Activated CD8-positive, alpha-beta memory T cell treated with anti-CD3 and anti-CD28 coated beads for 36 hours (primary cell): ENCODE data around the gene LAMB3. TPM values are rescaled to one million over a fixed set of nuclear protein-coding genes. Genes with fewer than 3 reads are reported as not detected.

Source experiments
- CTCF ChIA-PET: fragments of 350-600 bp; sonication (Branson Sonifier 250); formaldehyde crosslinking; loops from one replicate; lab custom pipeline; 2021; ENCODE audit warnings: antibody characterized with exemption; lab: Charles Lee
- POLR2A ChIA-PET: fragments of 350-600 bp; sonication (Branson Sonifier 250); formaldehyde crosslinking; loops from one replicate; lab custom pipeline; 2021; ENCODE audit warnings: antibody characterized with exemption; lab: Charles Lee
- total RNA-seq, 2 experiments: library from RNA; stranded (reverse); gene quantifications; one replicate each; pipeline ENCODE4 v1.2.3, GENCODE V29; 2021

LAMB3 gene
- total RNA-seq, 2 experiments from 2014 or later, result 2.4 to 2.7 TPM

DNA sequence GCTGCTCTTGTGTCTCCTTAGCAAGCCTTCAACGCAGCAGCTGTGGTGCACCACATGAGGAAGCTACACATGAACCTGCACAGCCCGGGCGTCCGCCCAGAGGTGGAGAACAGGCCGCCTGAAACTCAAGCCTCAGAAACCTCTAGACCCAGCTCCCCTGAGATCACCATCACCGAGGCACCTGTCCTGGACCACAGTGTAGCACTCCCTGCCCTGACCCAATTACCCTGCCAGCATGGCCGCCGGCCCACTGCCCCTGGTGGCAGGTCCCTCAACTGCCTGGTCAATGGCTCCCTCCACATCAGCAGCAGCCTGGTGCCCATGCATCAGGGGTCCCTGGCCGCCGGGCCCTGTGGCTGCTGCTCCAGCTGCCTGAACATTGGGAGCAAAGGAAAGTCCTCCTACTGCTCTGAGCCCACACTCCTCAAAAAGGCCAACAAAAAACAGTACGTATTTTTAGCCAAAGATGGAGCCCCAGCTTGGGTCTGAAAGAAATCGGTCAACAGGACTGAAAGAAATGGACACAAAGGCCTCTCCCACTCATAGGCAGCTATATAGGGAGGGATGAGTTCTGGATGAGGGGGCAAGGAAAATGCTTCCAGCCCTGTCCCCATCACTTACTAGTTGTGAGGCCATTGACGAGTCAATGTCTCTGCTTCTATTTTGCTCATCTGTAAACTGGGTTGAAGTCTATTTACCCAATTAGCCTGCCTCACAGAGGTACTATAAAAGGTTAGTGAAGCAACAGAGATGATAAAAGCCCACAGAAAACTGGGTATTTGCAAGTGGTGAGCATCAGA is 40.3 kb downstream of the LAMB3 start:
- ChIA-PET POLR2A (no interaction called here), CTCF (interaction anchor here (1.5 kb wide), 1 partner anchor 19 kb away, joined by 4 read pairs; no protein-coding TSS in a partner anchor)

DNA sequence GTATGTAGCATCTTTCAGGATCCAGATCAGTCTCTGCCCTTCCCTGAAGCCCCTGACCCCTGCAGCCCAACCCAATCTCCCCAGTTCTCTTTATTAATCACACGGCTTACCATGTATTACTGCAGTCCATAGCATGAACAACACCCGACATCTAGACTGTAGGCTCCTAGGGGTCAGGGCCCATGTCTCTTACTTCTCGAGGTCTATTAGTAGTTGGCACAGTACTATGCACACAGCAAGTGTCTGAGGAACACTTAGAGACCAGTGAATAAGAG is 41.7 kb downstream of the LAMB3 start:
- POLR2A ChIA-PET, result no interaction called here
- CTCF ChIA-PET, result interaction anchor here (1.5 to 1.7 kb wide), 2 partner anchors 20 to 83 kb away, joined by 4 read pairs; no protein-coding TSS in a partner anchor

DNA sequence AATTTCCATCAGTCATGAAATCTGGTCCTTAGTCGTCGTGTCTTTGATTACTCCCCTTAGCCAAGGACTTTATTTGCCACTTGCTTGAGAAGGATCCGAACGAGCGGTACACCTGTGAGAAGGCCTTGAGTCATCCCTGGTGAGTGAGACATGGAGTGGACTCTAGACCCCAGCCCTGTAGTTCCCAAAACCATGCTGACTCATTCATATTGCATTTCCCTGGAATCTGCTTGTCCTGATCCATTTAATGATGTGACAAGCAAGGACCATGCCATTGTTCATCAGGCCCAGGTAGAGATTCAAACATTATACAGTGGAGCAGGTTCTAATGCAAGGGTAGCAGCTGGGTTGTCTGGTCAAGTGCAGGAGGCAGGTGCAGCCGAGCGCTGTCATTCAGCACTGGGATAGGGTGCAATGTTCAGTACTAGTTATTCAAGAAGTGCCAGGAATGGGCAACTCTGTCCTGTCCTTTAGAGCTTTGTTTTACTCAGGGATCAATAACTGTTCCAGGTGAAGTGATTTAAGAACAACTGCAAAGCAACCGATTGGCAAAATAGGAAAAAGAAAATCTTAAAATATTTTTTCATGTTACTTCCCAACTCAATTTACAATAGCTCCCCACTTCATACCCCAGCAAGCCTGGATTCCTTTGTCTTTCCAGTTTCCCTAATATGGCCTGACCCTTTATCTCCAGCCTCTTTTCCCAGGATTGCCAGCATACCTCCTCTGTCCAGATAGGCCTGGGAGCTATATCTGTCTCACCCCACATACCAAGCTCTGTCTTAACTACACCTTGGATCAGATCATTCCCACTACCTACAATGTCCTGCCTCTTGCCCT is 42.2 kb downstream of the LAMB3 start:
- ChIA-PET POLR2A (no interaction called here), CTCF (interaction anchor here (0.9 to 1.7 kb wide), 2 partner anchors 17 to 83 kb away, joined by 3 to 4 read pairs; no protein-coding TSS in a partner anchor)

DNA sequence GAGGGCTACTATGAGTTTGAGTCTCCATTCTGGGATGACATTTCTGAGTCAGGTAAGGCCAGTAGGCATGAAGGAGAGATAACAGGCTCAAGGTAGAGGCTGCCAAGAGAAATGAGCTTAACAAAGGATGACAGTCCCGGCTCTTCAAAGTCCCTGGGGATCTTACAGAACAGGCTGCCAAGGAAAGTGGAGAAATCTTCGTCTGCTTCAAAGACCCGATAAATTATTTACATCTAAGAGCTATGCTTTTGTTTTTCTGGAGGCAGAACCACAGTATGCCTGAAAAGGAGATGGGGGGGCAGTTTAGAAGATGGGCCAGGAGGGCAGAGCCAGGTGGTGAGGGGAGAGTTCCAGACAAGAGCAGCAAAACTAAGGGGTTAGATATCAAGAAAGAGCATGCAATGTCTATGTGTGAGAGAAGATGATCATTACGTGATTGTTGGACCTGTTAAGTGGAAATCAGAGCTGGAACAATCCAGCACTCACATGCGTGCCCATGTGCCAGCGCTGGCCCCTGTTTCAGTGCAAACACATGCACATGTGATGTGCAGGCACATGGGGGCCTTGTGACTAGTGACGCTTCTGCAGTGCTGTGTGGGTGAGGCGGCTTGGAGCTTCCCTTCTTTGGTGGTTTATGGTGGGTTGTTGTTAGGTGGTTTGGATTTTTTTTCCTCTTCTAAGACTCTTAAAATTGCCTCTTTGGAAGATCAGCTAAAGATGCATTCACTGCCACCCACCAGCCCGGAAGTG is 43.0 kb downstream of the LAMB3 start:
- ChIA-PET POLR2A (no interaction called here), CTCF (interaction anchor here (0.9 to 1.7 kb wide), 3 partner anchors 18 to 84 kb away, joined by 3 to 4 read pairs (median 3); no protein-coding TSS in a partner anchor)

DNA sequence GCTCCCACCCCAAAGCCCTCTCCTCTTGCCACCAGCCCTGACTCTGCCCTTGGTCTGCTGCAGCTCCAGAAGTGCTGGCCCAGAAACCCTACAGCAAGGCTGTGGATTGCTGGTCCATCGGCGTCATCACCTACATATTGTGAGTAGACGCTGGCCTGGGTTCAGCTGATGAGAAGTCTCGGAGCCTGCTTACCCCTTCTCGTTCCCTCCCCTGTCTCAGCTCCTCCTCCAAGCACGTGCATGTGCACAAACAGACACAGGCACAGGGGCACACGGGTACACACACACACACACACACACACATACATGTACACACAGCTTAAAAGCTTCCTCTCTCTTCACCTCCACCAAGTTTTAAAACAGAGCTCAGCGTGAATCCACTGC is 44.4 kb downstream of the LAMB3 start:
- POLR2A ChIA-PET, result no interaction called here

DNA sequence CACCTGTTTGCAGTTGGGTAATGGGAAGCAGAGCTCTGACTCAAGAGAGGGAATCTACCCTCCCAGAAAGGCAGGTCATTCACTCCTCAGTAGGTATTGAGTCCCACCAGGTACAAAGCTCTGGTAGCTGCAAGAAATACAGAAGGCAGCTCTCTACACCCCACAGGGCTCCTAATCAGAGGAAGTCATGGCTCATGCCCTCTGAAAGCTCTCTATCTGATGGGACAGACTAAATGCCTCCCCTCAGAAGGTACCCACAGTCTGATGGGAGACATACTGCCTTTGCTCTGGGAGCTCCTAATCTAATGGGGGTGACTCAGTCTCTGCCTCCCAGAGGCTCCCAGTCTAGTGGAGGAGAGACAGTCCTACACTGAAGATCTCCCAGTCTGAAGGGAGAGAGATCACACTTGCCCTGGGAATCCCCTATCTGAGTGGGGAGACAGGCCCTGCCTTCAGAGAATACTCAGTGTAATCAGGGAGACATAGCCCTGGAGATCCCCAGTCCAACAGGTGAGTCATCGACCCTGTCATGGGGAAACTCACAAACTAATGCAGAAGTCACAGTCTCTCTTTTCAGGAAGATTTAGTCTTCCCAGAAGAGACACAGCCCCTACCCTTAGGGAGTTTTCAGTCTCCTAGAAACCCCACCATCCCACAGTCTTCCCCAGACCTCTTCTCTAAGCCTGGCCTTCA is 45.0 kb downstream of the LAMB3 start:
- ChIA-PET POLR2A (no interaction called here), CTCF (interaction anchor here (1.0 kb wide), 1 partner anchor 86 kb away, joined by 3 read pairs; no protein-coding TSS in a partner anchor)

More for the DNA sequence above, 44.4 kb downstream of the LAMB3 start:
- CTCF ChIA-PET, result interaction anchor here (1.0 kb wide), 1 partner anchor 86 kb away, joined by 3 read pairs; no protein-coding TSS in a partner anchor

DNA sequence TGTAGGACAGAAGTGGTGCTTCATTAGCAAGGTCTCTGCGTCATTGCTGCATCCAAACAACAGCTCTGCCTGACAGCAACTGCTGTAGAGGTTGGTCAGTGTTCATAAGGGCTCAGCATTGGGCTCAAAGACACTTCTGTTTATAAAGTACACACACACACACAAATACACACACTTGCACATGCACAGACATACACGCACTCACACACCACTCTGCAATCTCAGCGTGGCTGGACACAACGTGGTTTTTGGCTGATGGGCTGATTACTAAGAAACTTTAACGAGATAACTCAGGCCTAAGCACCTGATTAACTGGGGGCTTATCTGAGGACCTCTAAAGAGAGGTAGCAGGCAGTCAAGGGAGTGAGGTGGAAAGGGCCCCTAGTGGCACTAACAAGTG is 48.3 kb downstream of the LAMB3 start:
- CTCF ChIA-PET, result interaction anchor here (1.7 kb wide), 1 partner anchor 23 kb away, joined by 5 read pairs; no protein-coding TSS in a partner anchor
- POLR2A ChIA-PET, result no interaction called here

DNA sequence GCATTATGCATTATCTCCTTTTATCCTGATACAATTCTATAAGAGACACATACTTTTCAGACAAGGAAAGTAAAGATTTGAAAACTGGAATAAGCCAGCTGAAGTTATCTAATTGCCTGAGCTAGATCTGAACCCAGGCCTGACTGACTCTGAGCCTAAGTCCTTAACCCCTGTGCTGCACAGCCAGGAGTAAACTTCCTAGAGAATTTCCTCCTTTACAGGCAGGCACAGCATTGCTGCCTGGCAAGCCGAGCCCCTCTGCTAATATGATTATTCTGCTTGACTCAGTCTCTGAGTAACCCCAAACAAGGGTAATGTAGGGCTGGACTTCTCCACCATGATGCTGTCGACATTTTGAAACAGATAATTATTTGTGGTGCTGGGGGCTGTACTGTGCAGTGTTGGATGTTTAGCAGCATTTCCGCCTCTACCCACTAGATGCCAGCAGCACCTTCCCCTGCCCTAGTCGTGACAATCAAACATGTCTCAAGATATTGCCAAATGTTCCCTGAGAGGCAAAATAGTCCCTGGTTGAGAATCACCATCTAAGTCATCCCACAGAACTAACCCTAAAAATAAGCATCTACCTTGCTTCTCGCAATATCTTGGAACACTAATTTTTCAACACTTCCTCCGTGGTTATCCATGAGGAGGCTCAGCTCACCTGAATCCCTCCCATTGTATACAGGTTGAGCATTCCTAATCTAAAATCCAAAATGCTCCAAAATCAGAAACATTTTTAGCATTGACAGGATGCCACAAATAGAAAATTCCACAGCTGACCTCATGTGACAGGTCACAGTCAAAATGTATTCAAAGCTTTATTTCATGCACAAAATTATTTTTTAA is 50.2 kb downstream of the LAMB3 start:
- POLR2A ChIA-PET, result no interaction called here
- CTCF ChIA-PET, result interaction anchor here (0.9 to 1.4 kb wide), 3 partner anchors 11 to 73 kb away, joined by 3 to 5 read pairs (median 4); partner anchors contain the start of gene G0S2

DNA sequence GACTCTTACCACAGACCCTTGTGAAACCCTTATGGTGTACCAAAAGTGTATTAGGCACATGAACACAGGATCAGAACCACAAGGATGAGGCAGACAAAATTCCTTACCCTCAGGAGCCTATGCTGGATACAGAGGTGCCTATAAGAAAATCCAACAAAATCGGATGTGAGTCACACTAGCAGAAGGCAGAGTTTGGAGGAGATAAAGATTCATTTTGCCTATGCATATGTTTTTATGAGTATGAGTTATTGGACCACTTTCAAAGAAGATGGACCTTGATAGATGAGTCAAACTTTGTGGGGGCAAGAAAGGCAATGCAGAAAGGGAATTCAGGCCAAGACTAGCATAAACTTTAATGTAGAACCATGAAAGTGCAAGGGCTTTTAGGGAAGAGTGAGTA is 51.7 kb downstream of the LAMB3 start:
- ChIA-PET CTCF (no interaction called here), POLR2A (no interaction called here)

DNA sequence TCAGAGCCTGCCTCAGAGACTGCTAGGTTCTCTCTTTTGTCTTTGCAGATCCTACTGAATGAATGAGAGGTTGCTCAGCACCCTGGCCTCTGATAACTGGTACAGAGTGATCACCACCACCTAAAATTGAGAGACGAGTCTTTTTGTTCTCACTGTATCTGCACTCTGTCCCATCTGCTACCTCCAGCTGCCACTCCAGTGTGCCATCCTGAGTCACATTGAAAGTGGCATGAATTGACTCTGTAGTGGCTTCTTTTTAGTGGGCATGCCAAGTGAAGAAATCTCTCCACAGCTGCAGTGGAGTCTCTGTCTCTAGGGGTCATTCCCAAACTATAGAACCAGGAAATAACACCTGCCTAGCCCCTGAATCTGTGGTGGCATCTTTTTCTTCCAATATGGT is 54.0 kb downstream of the LAMB3 start:
- POLR2A ChIA-PET, result no interaction called here
- CTCF ChIA-PET, result interaction anchor here (2.0 kb wide), 1 partner anchor 22 kb away, joined by 9 read pairs; no protein-coding TSS in a partner anchor

DNA sequence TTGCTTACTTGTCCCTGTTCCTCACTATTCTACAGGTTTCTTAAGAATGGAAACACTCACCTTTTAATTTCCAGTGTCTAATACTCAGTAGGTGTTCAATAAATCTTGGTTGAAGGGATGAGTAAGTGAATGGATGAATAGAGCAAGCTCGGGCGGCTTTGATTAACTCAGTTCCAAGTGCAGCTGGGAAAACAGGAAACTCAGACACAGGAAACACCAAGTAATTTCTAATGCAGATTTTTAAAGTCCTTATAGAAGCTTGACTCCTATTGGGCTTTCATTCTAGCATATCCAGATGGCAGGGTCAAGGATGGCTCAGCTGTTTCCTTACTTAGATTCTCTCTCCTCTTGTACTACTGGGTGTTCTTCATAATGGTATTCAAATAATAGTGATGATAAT is 54.7 kb downstream of the LAMB3 start:
- POLR2A ChIA-PET, result no interaction called here
- CTCF ChIA-PET, result interaction anchor here (1.3 to 2.0 kb wide), 3 partner anchors 21 to 91 kb away, joined by 3 to 9 read pairs (median 4); no protein-coding TSS in a partner anchor

DNA sequence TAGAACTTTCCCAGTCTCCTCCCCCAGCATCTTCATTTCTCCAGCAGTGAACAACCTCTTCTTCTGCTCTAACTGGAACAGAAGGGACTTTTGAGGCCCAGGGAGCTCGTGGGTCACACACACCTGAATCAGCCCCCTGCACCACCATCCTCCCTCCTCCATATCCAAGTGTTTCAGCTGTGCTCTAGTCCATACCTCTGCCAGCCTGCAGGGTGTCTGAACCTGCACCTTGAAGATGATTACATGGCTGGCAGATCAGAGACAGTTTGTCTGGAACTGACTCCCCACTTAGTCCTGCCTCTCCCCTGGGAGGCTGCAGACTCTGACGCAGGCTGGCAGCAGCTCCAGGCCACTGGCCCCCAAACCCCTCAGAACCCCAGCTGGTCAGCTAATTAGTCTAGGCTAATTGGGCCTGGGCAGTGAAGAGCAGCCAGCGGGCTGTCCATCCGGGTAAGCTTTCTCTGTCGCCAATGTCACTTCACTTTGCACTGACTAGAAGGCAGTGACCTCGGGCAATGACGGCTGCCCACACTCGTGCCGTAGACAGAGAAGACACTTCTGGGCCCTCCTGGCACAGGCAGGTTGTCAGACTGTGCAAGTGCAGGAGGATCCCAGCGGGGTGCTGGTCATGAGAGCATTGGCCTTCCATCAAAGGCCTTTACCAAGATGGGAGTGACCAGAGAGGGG is 56.5 kb downstream of the LAMB3 start:
- ChIA-PET POLR2A (no interaction called here), CTCF (no interaction called here)

DNA sequence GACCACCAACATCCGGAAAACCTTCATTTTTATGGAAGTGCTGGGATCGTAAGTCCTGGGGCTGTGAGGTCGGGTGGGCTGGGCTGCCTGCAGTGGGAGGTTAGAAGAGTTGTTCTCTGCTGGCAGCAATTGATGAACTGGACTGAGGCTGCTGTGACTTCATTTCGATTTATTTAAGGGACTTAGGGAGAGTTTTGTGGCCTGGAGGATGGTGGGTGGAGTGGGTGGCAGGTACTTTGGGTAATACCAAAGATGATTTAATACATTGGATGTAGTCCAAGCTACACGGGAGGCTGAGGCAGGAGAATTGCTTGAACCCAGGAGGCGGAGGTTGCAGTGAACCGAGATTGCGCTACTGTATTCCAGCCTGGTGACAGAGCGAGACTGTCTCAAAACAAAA is 57.2 kb downstream of the LAMB3 start:
- ChIA-PET CTCF (no interaction called here), POLR2A (no interaction called here)

DNA sequence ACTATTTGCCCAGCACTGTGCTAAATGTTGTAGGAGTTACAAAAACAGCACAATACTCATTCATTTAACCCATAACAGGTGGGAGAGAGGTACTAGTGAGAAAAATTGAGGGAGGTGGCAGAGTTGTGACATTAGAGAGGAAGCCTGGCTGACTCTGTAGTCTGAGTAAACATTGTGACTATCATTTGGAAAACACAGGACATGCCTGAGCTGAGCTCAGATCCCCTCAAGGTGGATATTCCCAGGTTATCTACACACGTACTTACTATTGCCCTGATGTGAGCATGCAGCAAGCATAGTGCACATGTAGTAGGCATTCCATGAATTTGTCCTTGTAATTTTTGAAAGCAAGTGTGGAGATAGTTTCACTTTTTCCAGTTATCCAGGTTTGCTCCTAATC is 57.8 kb downstream of the LAMB3 start:
- CTCF ChIA-PET, result no interaction called here
- POLR2A ChIA-PET, result no interaction called here

DNA sequence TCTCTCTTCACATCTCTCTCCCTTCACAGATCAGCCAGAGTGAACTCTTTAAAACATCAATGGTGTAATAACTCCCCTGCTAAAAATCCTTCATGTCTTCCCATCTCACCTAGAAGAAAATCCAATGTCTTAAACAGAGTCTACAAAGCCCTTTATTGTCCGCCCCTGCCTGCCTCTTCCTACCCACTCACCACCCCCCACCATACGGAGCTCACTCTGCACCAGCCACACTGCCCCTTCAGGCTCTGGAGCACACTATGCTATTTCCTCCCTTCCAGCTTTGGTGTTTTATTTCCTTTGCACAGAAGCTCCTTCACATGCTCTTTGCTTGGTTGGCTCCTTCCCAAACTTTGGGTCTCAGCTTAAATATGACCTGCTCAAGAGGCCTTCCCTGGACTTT is 58.5 kb downstream of the LAMB3 start:
- ChIA-PET CTCF (interaction anchor here (2.8 kb wide), 1 partner anchor 17 kb away, joined by 9 read pairs; no protein-coding TSS in a partner anchor), POLR2A (no interaction called here)

DNA sequence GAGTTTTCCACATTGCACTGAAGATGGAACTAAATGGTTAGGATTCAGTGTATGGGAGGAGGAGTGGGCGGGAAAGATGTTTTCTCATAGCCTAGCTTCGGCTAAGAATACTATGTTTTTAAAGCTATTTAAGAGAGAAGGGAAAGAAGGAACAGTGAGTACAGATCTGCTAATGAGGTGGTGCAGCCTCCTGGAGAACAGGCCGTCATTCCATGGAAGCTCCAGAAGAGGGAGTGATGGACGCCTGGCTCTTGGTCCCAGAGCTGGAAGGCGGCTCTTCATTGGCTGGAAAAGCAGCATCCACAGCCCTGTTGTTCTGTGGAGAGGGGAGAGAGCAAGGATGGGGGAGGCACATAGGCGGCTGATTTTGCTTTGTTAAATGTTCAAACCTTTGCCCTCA is 61.8 kb downstream of the LAMB3 start:
- ChIA-PET POLR2A (no interaction called here), CTCF (interaction anchor here (1.7 kb wide), 1 partner anchor 12 kb away, joined by 5 read pairs; no protein-coding TSS in a partner anchor)

DNA sequence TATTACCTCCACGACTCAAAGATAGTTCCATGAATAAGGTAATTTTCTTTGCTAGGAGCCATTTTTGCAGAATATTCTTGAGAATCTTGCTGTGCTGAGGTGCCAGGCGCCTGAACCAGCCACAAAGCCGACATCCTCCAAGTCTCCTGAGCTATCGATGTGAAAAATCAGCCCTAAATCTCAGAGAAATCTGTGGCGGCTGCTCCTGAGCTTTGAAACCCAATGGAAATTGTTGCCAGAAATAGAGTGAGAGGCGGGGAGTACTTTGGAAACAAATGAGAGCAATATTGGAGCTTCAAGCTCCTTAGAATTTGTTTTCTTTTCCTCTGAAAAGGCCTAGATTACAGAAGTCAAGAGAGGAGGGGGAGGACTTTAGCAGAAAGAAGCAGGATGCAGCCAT is 62.4 kb downstream of the LAMB3 start:
- CTCF ChIA-PET, result interaction anchor here (0.6 to 1.7 kb wide), 2 partner anchors 12 to 13 kb away, joined by 3 to 5 read pairs; no protein-coding TSS in a partner anchor
- POLR2A ChIA-PET, result no interaction called here
